ENCODE data around the gene SH3RF3.

Gene SH3RF3

GRCh38 chr2:109131777-109132176 lies 2.8 kb downstream of the SH3RF3 start:
- no peak overlapping the region for H3K4me3 ChIP-seq (IDR thresholded peaks at IDR 0.05; ENCODE audit: insufficient read depth, low read depth, low read length)

GRCh38 chr2:109132626-109133025 lies 3.6 kb downstream of the SH3RF3 start:
- Histone ChIP-seq H4K20me1 (ENCODE audit: insufficient read depth) (no peaks in the 10 kb centered on the region), H3K36me3 (ENCODE audit: insufficient read depth) (no peaks in the 10 kb centered on the region), H3K4me1 (ENCODE audit: low read depth, poor library complexity, severe bottlenecking) (no peaks in the 10 kb centered on the region), H3K27ac (no peak overlapping the region), H3K4me3 (IDR thresholded peaks at IDR 0.05; ENCODE audit: insufficient read depth, low read depth, low read length) (no peak overlapping the region), H3K79me2 (ENCODE audit: insufficient read depth, low read depth) (peaks cover 14% of the 10 kb centered on the region; the same call in 1 of the 2 replicates), H3K9ac (no peak overlapping the region), H3K27me3 (ENCODE audit: insufficient read depth, low read depth) (no peaks in the 10 kb centered on the region), H3K4me2 (no peak overlapping the region), H2AFZ (ENCODE audit: low read depth) (no peak overlapping the region)
- no peak for TF ChIP-seq CTCF (conservative IDR thresholded peaks at IDR 0.05; ENCODE audit: low read depth, low read length)

More at GRCh38 chr2:109131777-109132176, 2.8 kb downstream of the SH3RF3 start:
- Histone ChIP-seq H3K27me3 (ENCODE audit: insufficient read depth, low read depth) (no peaks in the 10 kb centered on the region), H3K4me2 (no peak overlapping the region; the same call in 1 of the 2 replicates), H4K20me1 (ENCODE audit: insufficient read depth) (no peaks in the 10 kb centered on the region), H3K4me1 (ENCODE audit: low read depth, poor library complexity, severe bottlenecking) (no peaks in the 10 kb centered on the region), H3K36me3 (ENCODE audit: insufficient read depth) (no peaks in the 10 kb centered on the region), H2AFZ (ENCODE audit: low read depth) (no peak overlapping the region), H3K9ac (no peak overlapping the region), H3K79me2 (ENCODE audit: insufficient read depth, low read depth) (peaks cover 14% of the 10 kb centered on the region; the same call in 1 of the 2 replicates), H3K27ac (no peak overlapping the region)
- TF ChIP-seq CTCF (conservative IDR thresholded peaks at IDR 0.05; ENCODE audit: low read depth, low read length), result no peak

- no peak overlapping the region for H3K4me2 ChIP-seq
- no peak overlapping the region for H3K27ac ChIP-seq
- no peaks in the 10 kb centered on the region for H4K20me1 ChIP-seq (ENCODE audit: insufficient read depth)
- TF ChIP-seq CTCF (conservative IDR thresholded peaks at IDR 0.05; ENCODE audit: low read depth, low read length), result no peak
- H3K4me1 ChIP-seq (ENCODE audit: low read depth, poor library complexity, severe bottlenecking), result no peaks in the 10 kb centered on the region
- no peak overlapping the region for H3K4me3 ChIP-seq (IDR thresholded peaks at IDR 0.05; ENCODE audit: insufficient read depth, low read depth, low read length)
- H3K79me2 ChIP-seq (ENCODE audit: insufficient read depth, low read depth), result peaks cover 14% of the 10 kb centered on the region; the same call in 1 of the 2 replicates
- H3K9ac ChIP-seq, result no peak overlapping the region
- H3K36me3 ChIP-seq (ENCODE audit: insufficient read depth), result no peaks in the 10 kb centered on the region
- H2AFZ ChIP-seq (ENCODE audit: low read depth), result no peak overlapping the region
- H3K27me3 ChIP-seq (ENCODE audit: insufficient read depth, low read depth), result no peaks in the 10 kb centered on the region
Observed at GRCh38 chr2:109133746-109134145, 4.7 kb downstream of the SH3RF3 start.

GRCh38 chr2:109134741-109135358 lies 5.8 kb downstream of the SH3RF3 start:
- no peak for TF ChIP-seq CTCF (conservative IDR thresholded peaks at IDR 0.05; ENCODE audit: low read depth, low read length)
- Histone ChIP-seq H3K27ac (no peak overlapping the region), H3K4me3 (IDR thresholded peaks at IDR 0.05; ENCODE audit: insufficient read depth, low read depth, low read length) (no peak overlapping the region), H3K27me3 (ENCODE audit: insufficient read depth, low read depth) (no peaks in the 10 kb centered on the region), H3K79me2 (ENCODE audit: insufficient read depth, low read depth) (peaks cover 14% of the 10 kb centered on the region; the same call in 1 of the 2 replicates), H3K4me1 (ENCODE audit: low read depth, poor library complexity, severe bottlenecking) (no peaks in the 10 kb centered on the region), H2AFZ (ENCODE audit: low read depth) (no peak overlapping the region), H3K4me2 (no peak overlapping the region), H4K20me1 (ENCODE audit: insufficient read depth) (no peaks in the 10 kb centered on the region), H3K36me3 (ENCODE audit: insufficient read depth) (no peaks in the 10 kb centered on the region), H3K9ac (no peak overlapping the region)

Measured in KMS-11 (cell line).